Islet of Langerhans (tissue), 1 donor: ENCODE measurements around the gene ITGB2.
"Not testable (repeated sequence)": the region's sequence is repeated elsewhere in the genome, so short reads cannot be mapped to it uniquely, and the experiment has no call there.

Experiments
- FAIRE-seq: peaks from one replicate; lab custom pipeline; 2011; peaks lifted over from hg19 to GRCh38; lab: Jason Lieb, UNC

The ITGB2 gene

GRCh38 chr21:44884097-44884496 lies 36.6 kb downstream of the ITGB2 start:
- no peak for FAIRE-seq

- no peak for FAIRE-seq
Observed at GRCh38 chr21:44883250-44883649, 37.4 kb downstream of the ITGB2 start.

GRCh38 chr21:44881198-44881872 lies 39.4 kb downstream of the ITGB2 start:
- no peak for FAIRE-seq

GRCh38 chr21:44880405-44881197 lies 40.1 kb downstream of the ITGB2 start:
- FAIRE-seq, result no peak

GRCh38 chr21:44879238-44879637 lies 41.5 kb downstream of the ITGB2 start:
- FAIRE-seq, result not testable (repeated sequence)

- no peak for FAIRE-seq
Observed at GRCh38 chr21:44878053-44878982, 42.4 kb downstream of the ITGB2 start.

GRCh38 chr21:44876849-44877575 lies 43.7 kb downstream of the ITGB2 start:
- no peak for FAIRE-seq

- FAIRE-seq, result no peak
Observed at GRCh38 chr21:44875316-44875700, 45.4 kb downstream of the ITGB2 start.

- no peak for FAIRE-seq
Observed at GRCh38 chr21:44874497-44875315, 46.0 kb downstream of the ITGB2 start.

GRCh38 chr21:44874240-44874496 lies 46.5 kb downstream of the ITGB2 start:
- no peak for FAIRE-seq

GRCh38 chr21:44873356-44874239 lies 47.1 kb downstream of the ITGB2 start, which contains the start of gene PTTG1IP:
TSS of gene PTTG1IP (minus strand) at chr21:44873690. CDS start at chr21:44873616, 74 bp downstream.
- no peak for FAIRE-seq

GRCh38 chr21:44872649-44873355 lies 47.9 kb downstream of the ITGB2 start:
- FAIRE-seq, result no peak

GRCh38 chr21:44872323-44872648 lies 48.4 kb downstream of the ITGB2 start:
- FAIRE-seq, result no peak

GRCh38 chr21:44871576-44872269 lies 49.0 kb downstream of the ITGB2 start:
- no peak for FAIRE-seq

- FAIRE-seq, result no peak
Observed at GRCh38 chr21:44870748-44871495, 49.8 kb downstream of the ITGB2 start.

GRCh38 chr21:44869781-44870747 lies 50.6 kb downstream of the ITGB2 start:
- FAIRE-seq, result no peak

GRCh38 chr21:44868707-44869106 lies 52.0 kb downstream of the ITGB2 start:
- FAIRE-seq, result no peak
